BLaER1 treated with 17β-estradiol and CSF1 and Interleukin-3, amounts not matched to agents 10 nM and 100 nM (cell line): Measurements from ENCODE around the gene PQBP1.
"Not testable (repeated sequence)": the region's sequence is repeated elsewhere in the genome, so short reads cannot be mapped to it uniquely, and the experiment has no call there.

ENCODE experiments used
- H3K27ac ChIP-seq, 11 experiments: shearing (Covaris generic); formaldehyde crosslinking; 2 replicates each; pipeline ENCODE4 v1.8.1; 2022
- H3K27me3 ChIP-seq, 11 experiments: shearing (Covaris generic); formaldehyde crosslinking; 2 replicates each; pipeline ENCODE4 v1.8.1; 2022
- H3K36me3 ChIP-seq, 11 experiments: shearing (Covaris generic); formaldehyde crosslinking; 2 replicates each; pipeline ENCODE4 v1.8.1; 2022
- H3K4me1 ChIP-seq, 10 experiments: shearing (Covaris generic); formaldehyde crosslinking; 2 replicates each; pipeline ENCODE4 v1.8.1; 2022
- H3K4me2 ChIP-seq, 11 experiments: shearing (Covaris generic); formaldehyde crosslinking; 2 replicates each; pipeline ENCODE4 v1.8.1; 2022
- H3K4me3 ChIP-seq, 10 experiments: shearing (Covaris generic); formaldehyde crosslinking; 2 replicates each; pipeline ENCODE4 v1.8.1; 2022
- H3K9ac ChIP-seq, 11 experiments: shearing (Covaris generic); formaldehyde crosslinking; 2 replicates each; pipeline ENCODE4 v1.8.1; 2022
- H3K9me3 ChIP-seq, 11 experiments: shearing (Covaris generic); formaldehyde crosslinking; replicated peaks in 1 of 11; 2 replicates each; pipeline ENCODE4 v1.8.1; 2022
- H4K20me1 ChIP-seq, 11 experiments: shearing (Covaris generic); formaldehyde crosslinking; 2 replicates each; pipeline ENCODE4 v1.8.1; 2022
- Cebpa-rat ChIP-seq, 11 experiments: shearing (Covaris generic); IDR thresholded peaks; 2 replicates each; pipeline ENCODE4 v1.8.1; 2022

PQBP1 gene

GRCh38 chrX:48883729-48884128 is 14.0 kb upstream of the PQBP1 start:
- H4K20me1 ChIP-seq = no peaks in the 10 kb centered on the region
- no peaks in the 10 kb centered on the region for H3K4me1 ChIP-seq
- H3K36me3 ChIP-seq = no peaks in the 10 kb centered on the region
- H3K4me2 ChIP-seq = no peak overlapping the region
- no peak overlapping the region for H3K27ac ChIP-seq
- H3K4me3 ChIP-seq = no peak overlapping the region
- no peak for TF ChIP-seq Cebpa-rat (IDR thresholded peaks at IDR 0.05)
- H3K9ac ChIP-seq = no peak overlapping the region
- H3K27me3 ChIP-seq = peaks cover 0 to 57% (median 39%) of the 10 kb centered on the region in 11 experiments; a peak in 15 of 22 replicates
- no peaks in the 10 kb centered on the region for H3K9me3 ChIP-seq

- not testable (repeated sequence) for H3K4me1 ChIP-seq, H3K4me2 ChIP-seq, H4K20me1 ChIP-seq, H3K9me3 ChIP-seq, H3K36me3 ChIP-seq, H3K9ac ChIP-seq, H3K4me3 ChIP-seq, H3K27ac ChIP-seq
- H3K27me3 ChIP-seq = peaks cover 0 to 46% (median 25%) of the 10 kb centered on the region in 11 experiments; a peak in 16 of 22 replicates
These were observed 11.1 kb upstream of the PQBP1 start for GRCh38 chrX:48886586-48886985.

- Histone ChIP-seq H4K20me1 (peaks cover 0 to 16% (median 3%) of the 10 kb centered on the region in 11 experiments; a peak in 4 of 22 replicates), H3K4me3 (peak overlapping the region; percentile 54 to 72 (median 62); a peak in 19 of 20 replicates), H3K27me3 (peaks cover 0 to 42% (median 11%) of the 10 kb centered on the region in 11 experiments; a peak in 14 of 22 replicates), H3K9me3 (peaks cover 0 to 6% (median 0%) of the 10 kb centered on the region in 11 experiments; a peak in 1 of 22 replicates), H3K4me1 (peaks cover 7 to 18% (median 11%) of the 10 kb centered on the region in 10 experiments; a peak in 15 of 20 replicates), H3K36me3 (peaks cover 0 to 24% (median 13%) of the 10 kb centered on the region in 11 experiments; a peak in 10 of 22 replicates), H3K27ac (peak overlapping the region in 3 of 11 experiments; percentile 29 to 51 (median 41); a peak in 3 of 22 replicates), H3K9ac (peak overlapping the region in 10 of 11 experiments; percentile 52 to 73 (median 69); a peak in 20 of 22 replicates), H3K4me2 (peak overlapping the region; percentile 61 to 92 (median 78))
- no peak for TF ChIP-seq Cebpa-rat (IDR thresholded peaks at IDR 0.05)
These were observed 7.3 kb upstream of the PQBP1 start for GRCh38 chrX:48890296-48890925.

- Histone ChIP-seq H3K9me3 (peaks cover 0 to 6% (median 0%) of the 10 kb centered on the region in 11 experiments; a peak in 1 of 22 replicates), H3K4me2 (peak overlapping the region; percentile 61 to 92 (median 78)), H4K20me1 (peaks cover 0 to 20% (median 3%) of the 10 kb centered on the region in 11 experiments; a peak in 5 of 22 replicates), H3K4me3 (peak overlapping the region; percentile 54 to 72 (median 62)), H3K9ac (peak overlapping the region; percentile 52 to 73 (median 70)), H3K27me3 (peaks cover 0 to 42% (median 11%) of the 10 kb centered on the region in 11 experiments; a peak in 14 of 22 replicates), H3K36me3 (peaks cover 0 to 24% (median 13%) of the 10 kb centered on the region in 11 experiments; a peak in 10 of 22 replicates), H3K27ac (peak overlapping the region in 8 of 11 experiments; percentile 9 to 51 (median 24); a peak in 10 of 22 replicates), H3K4me1 (peaks cover 7 to 22% (median 12%) of the 10 kb centered on the region in 10 experiments; a peak in 17 of 20 replicates)
- TF ChIP-seq Cebpa-rat (IDR thresholded peaks at IDR 0.05) = no peak
These were observed 6.8 kb upstream of the PQBP1 start for GRCh38 chrX:48890934-48891401.

GRCh38 chrX:48891402-48892288 is 6.1 kb upstream of the PQBP1 start:
- H3K4me2 ChIP-seq = peak overlapping the region; percentile 61 to 92 (median 79)
- TF ChIP-seq Cebpa-rat (IDR thresholded peaks at IDR 0.05) = no peak
- peak overlapping the region in 8 of 11 experiments; percentile 9 to 51 (median 24); a peak in 10 of 22 replicates for H3K27ac ChIP-seq

GRCh38 chrX:48892896-48893295 is 4.8 kb upstream of the PQBP1 start:
- TF ChIP-seq Cebpa-rat (IDR thresholded peaks at IDR 0.05) = no peak
- H3K27me3 ChIP-seq = peaks cover 0 to 32% (median 11%) of the 10 kb centered on the region in 11 experiments; a peak in 13 of 22 replicates
- H3K36me3 ChIP-seq = peaks cover 0 to 24% (median 13%) of the 10 kb centered on the region in 11 experiments; a peak in 10 of 22 replicates
- peaks cover 15 to 29% (median 21%) of the 10 kb centered on the region in 10 experiments; a peak in 19 of 20 replicates for H3K4me1 ChIP-seq
- H3K27ac ChIP-seq = no peak overlapping the region
- peak overlapping the region in 5 of 11 experiments; percentile 27 to 85 (median 64); a peak in 5 of 22 replicates for H3K4me2 ChIP-seq
- peaks cover 0 to 16% (median under 1%) of the 10 kb centered on the region in 11 experiments; a peak in 7 of 22 replicates for H3K9me3 ChIP-seq
- no peak overlapping the region for H3K4me3 ChIP-seq
- peaks cover 0 to 28% (median 9%) of the 10 kb centered on the region in 11 experiments; a peak in 7 of 22 replicates for H4K20me1 ChIP-seq
- H3K9ac ChIP-seq = peak overlapping the region in 2 of 11 experiments; percentile 17 to 71; a peak in 2 of 22 replicates

More at GRCh38 chrX:48891402-48892288, 6.1 kb upstream of the PQBP1 start:
- H3K4me1 ChIP-seq = peaks cover 13 to 28% (median 19%) of the 10 kb centered on the region in 10 experiments; a peak in 19 of 20 replicates
- peaks cover 0 to 27% (median 9%) of the 10 kb centered on the region in 11 experiments; a peak in 7 of 22 replicates for H4K20me1 ChIP-seq
- H3K27me3 ChIP-seq = peaks cover 0 to 39% (median 11%) of the 10 kb centered on the region in 11 experiments; a peak in 14 of 22 replicates
- peak overlapping the region; percentile 54 to 72 (median 62) for H3K4me3 ChIP-seq
- peak overlapping the region; percentile 52 to 73 (median 70) for H3K9ac ChIP-seq
- peaks cover 0 to 6% (median 0%) of the 10 kb centered on the region in 11 experiments; a peak in 2 of 22 replicates for H3K9me3 ChIP-seq
- H3K36me3 ChIP-seq = peaks cover 0 to 24% (median 13%) of the 10 kb centered on the region in 11 experiments; a peak in 10 of 22 replicates

- no peak for TF ChIP-seq Cebpa-rat (IDR thresholded peaks at IDR 0.05)
- Histone ChIP-seq H3K9ac (0 out of 22 replicates have a peak overlapping the region, but pooled peaks of 1 of the 11 experiments have one; percentile 17), H3K36me3 (peaks cover 0 to 24% (median 13%) of the 10 kb centered on the region in 11 experiments; a peak in 10 of 22 replicates), H3K4me1 (peaks cover 18 to 33% (median 23%) of the 10 kb centered on the region in 10 experiments), H3K27me3 (peaks cover 0 to 32% (median 11%) of the 10 kb centered on the region in 11 experiments; a peak in 13 of 22 replicates), H3K4me2 (no peak overlapping the region), H3K4me3 (no peak overlapping the region), H4K20me1 (peaks cover 0 to 29% (median 13%) of the 10 kb centered on the region in 11 experiments; a peak in 11 of 22 replicates), H3K27ac (no peak overlapping the region), H3K9me3 (peaks cover 0 to 21% (median 3%) of the 10 kb centered on the region in 11 experiments; a peak in 7 of 22 replicates)
These were observed 4.0 kb upstream of the PQBP1 start for GRCh38 chrX:48893556-48894348.
